ENCODE data around the gene MAP4K2. TPM values are rescaled to one million over a fixed set of nuclear protein-coding genes. Genes with fewer than 3 reads are reported as not detected.
"Not testable (repeated sequence)": the region's sequence is repeated elsewhere in the genome, so short reads cannot be mapped to it uniquely, and the experiment has no call there.

The MAP4K2 gene
- total RNA-seq, 1 experiment from 2014 or later: 34.3 TPM

DNA sequence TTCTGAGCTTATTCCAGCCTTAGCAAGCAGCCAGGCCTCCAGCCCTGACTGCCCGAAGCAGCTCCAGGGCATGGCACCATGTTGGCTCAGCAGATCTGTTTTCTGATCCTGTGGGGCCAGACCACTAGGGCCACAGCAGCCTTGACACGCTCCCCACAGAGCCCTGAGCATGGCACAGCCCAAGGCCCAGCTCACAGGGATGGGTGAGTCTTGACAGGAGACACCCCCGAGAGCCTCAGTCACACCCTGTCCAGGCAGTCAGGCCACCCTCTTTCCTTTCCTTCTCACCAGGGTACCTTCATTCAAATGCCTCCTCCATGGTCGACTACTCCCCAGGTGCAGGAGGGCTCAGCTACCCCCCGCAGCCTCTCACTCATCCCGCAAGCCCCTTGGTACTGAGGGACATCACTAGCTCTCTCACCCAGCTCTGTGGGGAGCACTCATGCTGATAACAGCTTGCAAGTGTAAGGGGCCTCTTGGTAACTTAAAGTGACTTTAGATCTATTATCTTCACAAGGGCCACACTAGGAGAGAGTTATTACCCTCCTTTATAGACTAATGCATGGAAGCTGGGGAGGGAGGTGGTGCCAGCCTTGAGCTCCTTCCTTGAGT is 45.3 kb upstream of the MAP4K2 start:
- H3K4me3 ChIP-seq: no peak overlapping the region
- no TSS peak for BruUV-seq (replicated peaks)
- H3K79me2 ChIP-seq (ENCODE audit: low read depth): peaks cover 18% of the 10 kb centered on the region
- 0 out of 2 replicates have a peak, but pooled peaks cover 5% of the 10 kb centered on the region for H3K36me3 ChIP-seq (ENCODE audit: low read depth)
- TF ChIP-seq EZH2 (IDR thresholded peaks at IDR 0.05; ENCODE audit: low read depth): no peak
- TF ChIP-seq, protein P1, sequence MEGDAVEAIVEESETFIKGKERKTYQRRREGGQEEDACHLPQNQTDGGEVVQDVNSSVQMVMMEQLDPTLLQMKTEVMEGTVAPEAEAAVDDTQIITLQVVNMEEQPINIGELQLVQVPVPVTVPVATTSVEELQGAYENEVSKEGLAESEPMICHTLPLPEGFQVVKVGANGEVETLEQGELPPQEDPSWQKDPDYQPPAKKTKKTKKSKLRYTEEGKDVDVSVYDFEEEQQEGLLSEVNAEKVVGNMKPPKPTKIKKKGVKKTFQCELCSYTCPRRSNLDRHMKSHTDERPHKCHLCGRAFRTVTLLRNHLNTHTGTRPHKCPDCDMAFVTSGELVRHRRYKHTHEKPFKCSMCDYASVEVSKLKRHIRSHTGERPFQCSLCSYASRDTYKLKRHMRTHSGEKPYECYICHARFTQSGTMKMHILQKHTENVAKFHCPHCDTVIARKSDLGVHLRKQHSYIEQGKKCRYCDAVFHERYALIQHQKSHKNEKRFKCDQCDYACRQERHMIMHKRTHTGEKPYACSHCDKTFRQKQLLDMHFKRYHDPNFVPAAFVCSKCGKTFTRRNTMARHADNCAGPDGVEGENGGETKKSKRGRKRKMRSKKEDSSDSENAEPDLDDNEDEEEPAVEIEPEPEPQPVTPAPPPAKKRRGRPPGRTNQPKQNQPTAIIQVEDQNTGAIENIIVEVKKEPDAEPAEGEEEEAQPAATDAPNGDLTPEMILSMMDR (conservative IDR thresholded peaks at IDR 0.05): no peak
- H3K27ac ChIP-seq: no peak overlapping the region
- intact Hi-C loops (cut with micrococcal nuclease; ENCODE audit: unreplicated experiment): loop anchor here (1.0 to 5.0 kb wide), 3 partner anchors 8 to 404 kb away; partner anchors contain the start of gene SNX15
- no peaks in the 10 kb centered on the region for H3K9me3 ChIP-seq (ENCODE audit: insufficient read depth, low read depth)
- H2AFZ ChIP-seq: no peak overlapping the region
- no peak for DNase-seq
- H3K4me2 ChIP-seq: peak overlapping the region; percentile 47
- no peaks in the 10 kb centered on the region for H3K9me2 ChIP-seq (ENCODE audit: insufficient read depth)
- ChIA-PET CTCF (interaction anchor here (0.5 to 3.3 kb wide), 16 partner anchors 17 to 563 kb away, joined by 3 to 23 read pairs (median 4); partner anchors contain the start of genes ARL2, PPP2R5B and SNX15), POLR2A (ENCODE audit: unreplicated experiment) (interaction anchor here (0.5 to 1.6 kb wide), 9 partner anchors 13 to 499 kb away, joined by 3 to 15 read pairs (median 4); partner anchors contain the start of gene SF1)
- H3K4me1 ChIP-seq (replicated peaks; ENCODE audit: insufficient read depth): peaks cover 68% of the 10 kb centered on the region
- H4K20me1 ChIP-seq (ENCODE audit: insufficient read depth): no peaks in the 10 kb centered on the region
- H3F3A ChIP-seq (ENCODE audit: insufficient read depth, low read depth): peaks cover 60% of the 10 kb centered on the region; the same call in 1 of the 2 replicates
- H3K27me3 ChIP-seq (ENCODE audit: insufficient read depth, low read depth): no peaks in the 10 kb centered on the region

DNA sequence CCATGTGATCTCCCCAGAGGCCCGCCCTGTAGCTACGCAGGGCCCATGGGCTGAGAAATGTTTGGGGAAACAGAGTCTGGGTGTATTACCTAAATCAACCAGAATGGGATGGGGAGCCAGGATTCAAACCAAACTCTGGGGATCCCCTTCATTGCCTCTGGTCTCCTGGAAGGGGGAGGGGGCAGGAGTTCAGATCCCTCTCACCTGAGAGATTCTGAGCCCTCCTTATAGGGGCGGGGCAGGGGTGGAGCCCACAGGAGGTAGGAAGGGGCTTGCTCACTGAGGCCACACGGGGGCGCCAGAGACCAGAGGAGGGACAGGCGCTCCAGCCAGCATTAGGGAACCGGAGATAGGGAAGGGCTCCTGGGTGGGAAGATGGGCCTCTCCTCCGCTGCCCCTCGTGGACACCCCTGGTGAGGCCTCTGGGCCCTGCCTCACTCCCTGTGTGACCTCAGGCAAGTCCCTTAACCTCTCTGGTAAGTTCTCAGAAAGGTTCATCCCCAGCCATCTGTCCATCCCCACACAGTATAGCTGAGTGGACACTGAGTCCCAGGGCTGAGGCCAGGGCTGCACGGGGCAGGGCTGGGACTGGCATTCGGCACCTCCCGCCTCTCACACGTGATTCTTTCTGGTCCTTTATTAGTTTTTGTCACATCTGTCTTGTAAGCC is 44.1 kb upstream of the MAP4K2 start:
- Histone ChIP-seq H3K4me1 (replicated peaks; ENCODE audit: insufficient read depth) (peaks cover 70% of the 10 kb centered on the region), H3K27ac (no peak overlapping the region), H3K9me2 (ENCODE audit: insufficient read depth) (no peaks in the 10 kb centered on the region), H2AFZ (no peak overlapping the region), H3K9me3 (ENCODE audit: insufficient read depth, low read depth) (no peaks in the 10 kb centered on the region), H3K4me3 (no peak overlapping the region), H3K79me2 (ENCODE audit: low read depth) (peaks cover 10% of the 10 kb centered on the region), H3K36me3 (ENCODE audit: low read depth) (no peaks in the 10 kb centered on the region), H4K20me1 (ENCODE audit: insufficient read depth) (no peaks in the 10 kb centered on the region), H3K27me3 (ENCODE audit: insufficient read depth, low read depth) (no peaks in the 10 kb centered on the region), H3F3A (ENCODE audit: insufficient read depth, low read depth) (peaks cover 65% of the 10 kb centered on the region; the same call in 1 of the 2 replicates), H3K4me2 (peak overlapping the region; percentile 13; the same call in 1 of the 2 replicates)
- TF ChIP-seq, protein P1 (conservative IDR thresholded peaks at IDR 0.05): peak; percentile 98
- no peak for TF ChIP-seq EZH2 (IDR thresholded peaks at IDR 0.05; ENCODE audit: low read depth)
- DNase-seq: peak; percentile 83 to 95
- ChIA-PET CTCF (interaction anchor here (0.6 to 3.3 kb wide), 6 partner anchors 18 to 446 kb away, joined by 9 to 23 read pairs (median 12); no protein-coding TSS in a partner anchor), POLR2A (ENCODE audit: unreplicated experiment) (interaction anchor here (0.6 kb wide), 2 partner anchors 69 to 506 kb away, joined by 4 to 5 read pairs; no protein-coding TSS in a partner anchor)
- BruUV-seq (replicated peaks): no TSS peak
- intact Hi-C loops (cut with micrococcal nuclease; ENCODE audit: unreplicated experiment): loop anchor here (1.0 to 5.0 kb wide), 6 partner anchors 47 to 405 kb away; partner anchors contain the start of genes SNX15 and TM7SF2

DNA sequence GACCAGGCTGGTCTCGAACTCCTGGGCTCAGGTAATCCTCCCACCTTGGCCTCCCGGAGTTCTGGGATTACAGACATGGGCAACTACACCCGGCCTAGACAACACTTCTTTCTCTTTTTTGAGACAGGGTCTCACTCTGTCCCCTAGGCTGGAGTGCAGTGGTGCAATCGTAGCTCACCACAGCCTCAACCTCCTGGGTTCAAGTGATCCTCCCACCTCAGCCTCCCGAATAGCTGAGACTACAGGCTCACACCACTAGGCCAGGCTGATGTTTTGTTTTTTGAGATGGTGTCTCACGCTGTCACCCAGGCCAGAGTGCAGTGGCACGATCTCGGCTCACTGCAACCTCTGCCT is 42.7 kb upstream of the MAP4K2 start:
- peaks cover 67% of the 10 kb centered on the region; the same call in 1 of the 2 replicates for H3F3A ChIP-seq (ENCODE audit: insufficient read depth, low read depth)
- H3K9me2 ChIP-seq (ENCODE audit: insufficient read depth); H3K27ac ChIP-seq; H3K36me3 ChIP-seq (ENCODE audit: low read depth); H3K4me3 ChIP-seq; H3K27me3 ChIP-seq (ENCODE audit: insufficient read depth, low read depth); H2AFZ ChIP-seq; H4K20me1 ChIP-seq (ENCODE audit: insufficient read depth); H3K9me3 ChIP-seq (ENCODE audit: insufficient read depth, low read depth); DNase-seq; H3K4me2 ChIP-seq: not testable (repeated sequence)
- ChIA-PET CTCF (interaction anchor here (0.6 kb wide), 2 partner anchors 52 to 265 kb away, joined by 3 to 4 read pairs; no protein-coding TSS in a partner anchor), POLR2A (ENCODE audit: unreplicated experiment) (interaction anchor here (0.7 kb wide), 1 partner anchor 267 kb away, joined by 21 read pairs; no protein-coding TSS in a partner anchor)
- intact Hi-C loops (cut with micrococcal nuclease; ENCODE audit: unreplicated experiment): loop anchor here (2.0 to 5.0 kb wide), 4 partner anchors 167 to 407 kb away; partner anchors contain the start of genes SNX15 and TM7SF2
- H3K79me2 ChIP-seq (ENCODE audit: low read depth): peaks cover 14% of the 10 kb centered on the region
- peaks cover 68% of the 10 kb centered on the region for H3K4me1 ChIP-seq (replicated peaks; ENCODE audit: insufficient read depth)
- BruUV-seq (replicated peaks): TSS peak; percentile 41
